HepG2 (cell line): Measurements from ENCODE around the gene CAMKV. TPM values are rescaled to one million over a fixed set of nuclear protein-coding genes. Genes with fewer than 3 reads are reported as not detected.
A peak's percentile ranks its signal among the peaks of the same experiment; 100 is the strongest.

Experiments
- ATAC-seq: fragments of 200-7000 bp; cut with Tn5 transposase; 3 replicates; pipeline ENCODE4 v1.9.1; 2020; ENCODE audit warnings: mild to moderate bottlenecking, moderate library complexity
- BruUV-seq: library from RNA; stranded (reverse); fragments of 400-500 nt; replicated peaks from 2 replicates; lab custom pipeline; 2021; lab: Mats Ljungman, UMichigan
- CTCF ChIA-PET: fragments of 300-600 bp; formaldehyde crosslinking; extraction: SDS; loops from one replicate; lab custom pipeline; 2021; ENCODE audit warnings: low total read pairs, inconsistent platforms, low intra/inter-chr PET ratio; lab: Yijun Ruan, JAX
- POLR2A ChIA-PET: fragments of 350-600 bp; sonication (Branson Sonifier 250); formaldehyde crosslinking; loops from one replicate; lab custom pipeline; 2020; ENCODE audit warnings: antibody characterized with exemption, inconsistent platforms; lab: Yijun Ruan, JAX
- DNase-seq: peaks from one replicate; pipeline ENCODE4 v3.0.0-alpha.2; 2015; ENCODE audit warnings: low spot score
- FAIRE-seq: peaks from 3 replicates; lab custom pipeline; 2011; peaks lifted over from hg19 to GRCh38; lab: Jason Lieb, UNC
- H2AFZ ChIP-seq: one replicate; pipeline ENCODE4 v1.6.1; 2011; ENCODE audit warnings: low read length, inconsistent platforms
- H3K27ac ChIP-seq: fragments of 300-600 bp; 3 replicates; pipeline ENCODE4 v1.8.0; 2011; ENCODE audit warnings: mixed run types, mild to moderate bottlenecking, mixed read lengths, low read length, inconsistent platforms; ENCODE audit not compliant: insufficient read depth; ENCODE audit errors: extremely low read length
- H3K27me3 ChIP-seq, 2 experiments: fragments of 200-600 bp in 1 of 2; 2 replicates in 1 of 2; 3 replicates in 1 of 2; pipeline versions ENCODE4 v1.6.0 to v1.8.0; 2011; ENCODE audit warnings: low read length in 2 of 2, mild to moderate bottlenecking in 2 of 2, moderate library complexity in 2 of 2, inconsistent platforms in 1 of 2; ENCODE audit not compliant: insufficient read depth in 2 of 2, control insufficient read depth in 1 of 2
- H3K36me3 ChIP-seq, 2 experiments: fragments of 200-600 bp in 1 of 2; replicated peaks in 1 of 2; 2 replicates in 1 of 2; 3 replicates in 1 of 2; pipeline versions ENCODE4 v1.5.1 to v1.8.0; 2011; ENCODE audit warnings: low read length in 2 of 2, inconsistent platforms in 1 of 2; ENCODE audit not compliant: insufficient read depth in 2 of 2, control insufficient read depth in 1 of 2
- H3K4me1 ChIP-seq: 2 replicates; pipeline ENCODE4 v1.5.1; 2012; ENCODE audit warnings: low read length, inconsistent platforms; ENCODE audit not compliant: insufficient read depth
- H3K4me2 ChIP-seq: 2 replicates; pipeline ENCODE4 v1.6.0; 2011; ENCODE audit warnings: low read depth, low read length, inconsistent platforms
- H3K4me3 ChIP-seq, 3 experiments: fragments of 200-600 bp in 1 of 3; sonication (generic), shearing (Covaris generic) in 1 of 3; replicated peaks in 1 of 3; 2 replicates each; pipeline ENCODE4 v1.5.1; 2011 to 2016; ENCODE audit warnings: low read length in 3 of 3, inconsistent platforms in 2 of 3, low read depth in 2 of 3, mild to moderate bottlenecking in 2 of 3, control low read depth in 1 of 3, mixed read lengths in 1 of 3; ENCODE audit not compliant: insufficient read depth in 1 of 3
- H3K79me2 ChIP-seq: one replicate; pipeline ENCODE4 v1.6.1; 2011; ENCODE audit warnings: low read length, inconsistent platforms; ENCODE audit not compliant: insufficient read depth
- H3K9ac ChIP-seq: 2 replicates; pipeline ENCODE4 v1.6.0; 2011; ENCODE audit warnings: mild to moderate bottlenecking, low read depth, low read length, inconsistent platforms; ENCODE audit not compliant: insufficient read depth
- H3K9me3 ChIP-seq: 2 replicates; pipeline ENCODE4 v1.5.1; 2012; ENCODE audit warnings: mild to moderate bottlenecking, low read length
- H4K20me1 ChIP-seq: 2 replicates; pipeline ENCODE4 v1.6.0; 2011; ENCODE audit warnings: inconsistent platforms, mild to moderate bottlenecking, low read length, moderate library complexity; ENCODE audit not compliant: insufficient read depth
- CHCHD3 ChIP-seq: sonication (generic); formaldehyde crosslinking; IDR thresholded peaks from 2 replicates; pipeline ENCODE4 v1.8.0; 2022; ENCODE audit warnings: mild to moderate bottlenecking, missing genetic modification reagents, moderate library complexity
- PPARG ChIP-seq: conservative IDR thresholded peaks from 2 replicates; pipeline ENCODE4 v1.6.1; 2016; ENCODE audit warnings: missing biosample characterization, missing genetic modification reagents
- REXO4 ChIP-seq: sonication (generic); formaldehyde crosslinking; IDR thresholded peaks from 2 replicates; pipeline ENCODE4 v1.8.0; 2022; ENCODE audit warnings: missing genetic modification reagents, mild to moderate bottlenecking, borderline replicate concordance
- SOX5 ChIP-seq: IDR thresholded peaks from 2 replicates; pipeline ENCODE4 v1.6.1; 2016; ENCODE audit warnings: borderline replicate concordance
- ZFP62 ChIP-seq: sonication (generic); formaldehyde crosslinking; IDR thresholded peaks from 2 replicates; pipeline ENCODE4 v1.4.0; 2020; ENCODE audit warnings: missing genetic modification reagents
- ZFP82 ChIP-seq: sonication (generic); formaldehyde crosslinking; IDR thresholded peaks from 2 replicates; pipeline ENCODE4 v1.5.1; 2020; ENCODE audit warnings: mild to moderate bottlenecking, missing genetic modification reagents, borderline replicate concordance
- ZFYVE20 ChIP-seq: sonication (generic); formaldehyde crosslinking; IDR thresholded peaks from 2 replicates; pipeline ENCODE4 v1.8.0; 2023; ENCODE audit warnings: low read depth, mild to moderate bottlenecking, moderate library complexity, missing genetic modification reagents, borderline replicate concordance
- ZMYM4 ChIP-seq: sonication (generic); formaldehyde crosslinking; IDR thresholded peaks from 2 replicates; pipeline ENCODE4 v1.8.1; 2023; ENCODE audit warnings: mild to moderate bottlenecking, missing genetic modification reagents
- ZNF337 ChIP-seq: sonication (generic); formaldehyde crosslinking; IDR thresholded peaks from 2 replicates; pipeline ENCODE4 v1.5.1; 2020; ENCODE audit warnings: missing genetic modification reagents, low read depth, mild to moderate bottlenecking, borderline replicate concordance
- ZNF33A ChIP-seq: sonication (generic); formaldehyde crosslinking; IDR thresholded peaks from 2 replicates; pipeline ENCODE4 v1.5.1; 2020; ENCODE audit warnings: missing genetic modification reagents, mild to moderate bottlenecking, moderate library complexity, borderline replicate concordance
- ZNF678 ChIP-seq: sonication (generic); formaldehyde crosslinking; IDR thresholded peaks from 2 replicates; pipeline ENCODE4 v1.4.0; 2020; ENCODE audit warnings: mild to moderate bottlenecking, missing genetic modification reagents
- ZNF749 ChIP-seq: sonication (generic); formaldehyde crosslinking; IDR thresholded peaks from 2 replicates; pipeline ENCODE4 v1.8.0; 2022; ENCODE audit warnings: mild to moderate bottlenecking, missing genetic modification reagents, moderate library complexity, borderline replicate concordance
- WGBS: methylation state at CpG from one replicate; pipeline ENCODE4 v1.1.6; 2017; ENCODE audit warnings: low lambda C conversion rate; 5-methylcytosine and 5-hydroxymethylcytosine counted together
- in situ Hi-C: cut with HindIII; loops from 2 replicates; pipeline ENCODE4 v1.10.0; 2017; ENCODE audit warnings: low pct_unique_long_range_greater_than_20kb; ENCODE audit not compliant: extremely low pct_ligation_motif_present
- intact Hi-C: fragments of 100-400 bp; cut with micrococcal nuclease; formaldehyde crosslinking; loops from one replicate; pipeline ENCODE4 v1.10.0; 2022; ENCODE audit not compliant: unreplicated experiment
- polyA plus RNA-seq, 8 experiments: library from polyadenylated mRNA; depleted of rRNA in 3 of 8; stranded (reverse) in 7 of 8; unstranded in 1 of 8; fragments of >200 nt; fragmentation: Illumina TruSeq in 4 of 8; extraction: Trizol in 4 of 8; gene quantifications; 2 replicates each; pipeline versions ENCODE4 v1.2.1 to v1.2.3, GENCODE V29; 2011 to 2016; ENCODE audit warnings: low read depth in 4 of 8, missing spikeins in 1 of 8, mixed read lengths in 1 of 8; ENCODE audit not compliant: insufficient read depth in 1 of 8
- total RNA-seq, 5 experiments: library from RNA; depleted of rRNA; stranded (reverse); fragments of >200 nt; fragmentation: Illumina TruSeq; extraction: Trizol; gene quantifications; 2 replicates each; pipeline ENCODE4 v1.2.3, GENCODE V29; 2016; ENCODE audit warnings: low read depth in 1 of 5
- TF ChIP-seq, protein P1 (sequence below): sonication (generic); formaldehyde crosslinking; IDR thresholded peaks from 2 replicates; pipeline ENCODE4 v1.4.0; 2020; ENCODE audit warnings: missing genetic modification reagents
- TF ChIP-seq, protein P2 (sequence below): sonication (generic); formaldehyde crosslinking; IDR thresholded peaks from 2 replicates; pipeline ENCODE4 v1.4.0; 2020; ENCODE audit warnings: mild to moderate bottlenecking, missing genetic modification reagents
- TF ChIP-seq, protein P3 (sequence below): sonication (generic); formaldehyde crosslinking; IDR thresholded peaks from 2 replicates; pipeline ENCODE4 v1.9.0; 2021; ENCODE audit warnings: missing genetic modification reagents, borderline replicate concordance

The CAMKV gene
- total and polyA plus RNA-seq, 2 of the 13 experiments (the other 11 are each of a cell fraction or from before 2014, with no cell fraction given), result 0.13 to 0.15 TPM

DNA sequence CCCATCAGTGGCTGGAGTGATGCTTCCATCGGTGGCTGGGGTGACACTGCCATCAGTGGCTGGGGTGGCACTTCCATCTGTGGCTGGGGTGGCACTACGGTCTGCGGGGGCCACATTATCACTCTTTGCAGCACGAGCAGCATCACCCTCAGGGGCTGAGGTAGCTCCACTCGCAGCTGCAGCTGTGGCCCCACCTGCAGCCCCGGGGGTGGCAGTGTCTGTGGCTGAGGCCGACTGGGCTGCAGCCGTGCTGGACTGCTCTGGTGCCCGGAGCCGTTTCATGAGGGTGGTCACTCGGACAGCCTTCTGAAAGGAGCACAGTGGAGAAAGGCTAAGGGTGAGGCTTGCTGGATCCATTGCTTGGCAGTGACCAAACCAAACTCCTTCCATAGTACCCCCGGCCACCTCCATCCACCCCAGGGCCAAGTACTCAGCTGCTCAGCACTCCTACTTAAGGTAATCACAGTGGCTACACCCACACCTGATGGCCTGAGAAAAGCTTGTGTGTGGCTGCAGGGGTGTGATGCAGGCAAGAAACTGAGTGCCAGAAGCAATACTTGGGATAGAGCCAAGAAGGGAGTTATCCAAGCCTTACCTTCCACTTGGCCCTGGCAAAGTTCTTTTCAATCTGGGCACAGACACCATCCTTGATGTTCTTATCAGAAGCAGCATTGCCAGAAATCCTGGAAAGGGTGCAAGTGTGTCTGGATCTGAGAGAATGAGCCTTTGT lies 10.0 kb downstream of the CAMKV start (continued):
- TF ChIP-seq, protein P1, sequence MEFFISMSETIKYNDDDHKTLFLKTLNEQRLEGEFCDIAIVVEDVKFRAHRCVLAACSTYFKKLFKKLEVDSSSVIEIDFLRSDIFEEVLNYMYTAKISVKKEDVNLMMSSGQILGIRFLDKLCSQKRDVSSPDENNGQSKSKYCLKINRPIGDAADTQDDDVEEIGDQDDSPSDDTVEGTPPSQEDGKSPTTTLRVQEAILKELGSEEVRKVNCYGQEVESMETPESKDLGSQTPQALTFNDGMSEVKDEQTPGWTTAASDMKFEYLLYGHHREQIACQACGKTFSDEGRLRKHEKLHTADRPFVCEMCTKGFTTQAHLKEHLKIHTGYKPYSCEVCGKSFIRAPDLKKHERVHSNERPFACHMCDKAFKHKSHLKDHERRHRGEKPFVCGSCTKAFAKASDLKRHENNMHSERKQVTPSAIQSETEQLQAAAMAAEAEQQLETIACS, result no peak
- TF ChIP-seq, protein P2, sequence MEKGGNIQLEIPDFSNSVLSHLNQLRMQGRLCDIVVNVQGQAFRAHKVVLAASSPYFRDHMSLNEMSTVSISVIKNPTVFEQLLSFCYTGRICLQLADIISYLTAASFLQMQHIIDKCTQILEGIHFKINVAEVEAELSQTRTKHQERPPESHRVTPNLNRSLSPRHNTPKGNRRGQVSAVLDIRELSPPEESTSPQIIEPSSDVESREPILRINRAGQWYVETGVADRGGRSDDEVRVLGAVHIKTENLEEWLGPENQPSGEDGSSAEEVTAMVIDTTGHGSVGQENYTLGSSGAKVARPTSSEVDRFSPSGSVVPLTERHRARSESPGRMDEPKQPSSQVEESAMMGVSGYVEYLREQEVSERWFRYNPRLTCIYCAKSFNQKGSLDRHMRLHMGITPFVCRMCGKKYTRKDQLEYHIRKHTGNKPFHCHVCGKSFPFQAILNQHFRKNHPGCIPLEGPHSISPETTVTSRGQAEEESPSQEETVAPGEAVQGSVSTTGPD, result no peak
- no peak for TF ChIP-seq ZFP82 (CRISPR knock-in tag)
- no peak for TF ChIP-seq ZNF678 (CRISPR knock-in tag)
- TF ChIP-seq ZMYM4 (CRISPR knock-in tag), result no peak

GRCh38 chr3:49856181-49857005 lies 13.3 kb downstream of the CAMKV start, which contains the start of gene TRAIP:
Gene TRAIP (minus strand): TSS chr3:49856564. CDS start chr3:49856453, 111 bp downstream.
- no peaks in the 10 kb centered on the region for H3K36me3 ChIP-seq
- H2AFZ ChIP-seq, result peak within 1 kb of the TSS; percentile 2
- H3K4me3 ChIP-seq, result peak within 1 kb of the TSS; percentile 81 to 98 (median 83)
- H3K9me3 ChIP-seq, result no peaks in the 10 kb centered on the region
- DNase-seq (peak; percentile 83), FAIRE-seq (peak; percentile 91), ATAC-seq (peak; percentile 95)
- H3K27me3 ChIP-seq, result peaks cover 2 to 10% of the 10 kb centered on the region in 2 experiments; a peak in 4 of 5 replicates
- H4K20me1 ChIP-seq, result no peaks in the 10 kb centered on the region
- H3K4me2 ChIP-seq, result peak within 1 kb of the TSS; percentile 81
- H3K9ac ChIP-seq, result peak within 1 kb of the TSS; percentile 70
- CTCF ChIA-PET, result no interaction called here
- peak within 1 kb of the TSS; percentile 28 for H3K27ac ChIP-seq
- WGBS, result 15% methylated on average over 7 of the region's 52 CpGs
- intact Hi-C loops (no loop called here), in situ Hi-C loops (no loop called here)
- peaks cover 12% of the 10 kb centered on the region for H3K79me2 ChIP-seq
- no TSS peak for BruUV-seq
- POLR2A ChIA-PET, result interaction anchor here (1.5 kb wide), 1 partner anchor 12 kb away, joined by 4 read pairs; no protein-coding TSS in a partner anchor
- peaks cover 45% of the 10 kb centered on the region for H3K4me1 ChIP-seq
- peak; percentile 54; the same call in 1 of the 2 replicates for TF ChIP-seq ZFYVE20 (CRISPR knock-in tag)
- peak; percentile 22; the same call in 1 of the 2 replicates for TF ChIP-seq SOX5 (CRISPR knock-in tag)
- TF ChIP-seq ZNF749 (CRISPR knock-in tag), result peak; percentile 89
- TF ChIP-seq ZNF337 (CRISPR knock-in tag), result no peak
- TF ChIP-seq, protein P3, sequence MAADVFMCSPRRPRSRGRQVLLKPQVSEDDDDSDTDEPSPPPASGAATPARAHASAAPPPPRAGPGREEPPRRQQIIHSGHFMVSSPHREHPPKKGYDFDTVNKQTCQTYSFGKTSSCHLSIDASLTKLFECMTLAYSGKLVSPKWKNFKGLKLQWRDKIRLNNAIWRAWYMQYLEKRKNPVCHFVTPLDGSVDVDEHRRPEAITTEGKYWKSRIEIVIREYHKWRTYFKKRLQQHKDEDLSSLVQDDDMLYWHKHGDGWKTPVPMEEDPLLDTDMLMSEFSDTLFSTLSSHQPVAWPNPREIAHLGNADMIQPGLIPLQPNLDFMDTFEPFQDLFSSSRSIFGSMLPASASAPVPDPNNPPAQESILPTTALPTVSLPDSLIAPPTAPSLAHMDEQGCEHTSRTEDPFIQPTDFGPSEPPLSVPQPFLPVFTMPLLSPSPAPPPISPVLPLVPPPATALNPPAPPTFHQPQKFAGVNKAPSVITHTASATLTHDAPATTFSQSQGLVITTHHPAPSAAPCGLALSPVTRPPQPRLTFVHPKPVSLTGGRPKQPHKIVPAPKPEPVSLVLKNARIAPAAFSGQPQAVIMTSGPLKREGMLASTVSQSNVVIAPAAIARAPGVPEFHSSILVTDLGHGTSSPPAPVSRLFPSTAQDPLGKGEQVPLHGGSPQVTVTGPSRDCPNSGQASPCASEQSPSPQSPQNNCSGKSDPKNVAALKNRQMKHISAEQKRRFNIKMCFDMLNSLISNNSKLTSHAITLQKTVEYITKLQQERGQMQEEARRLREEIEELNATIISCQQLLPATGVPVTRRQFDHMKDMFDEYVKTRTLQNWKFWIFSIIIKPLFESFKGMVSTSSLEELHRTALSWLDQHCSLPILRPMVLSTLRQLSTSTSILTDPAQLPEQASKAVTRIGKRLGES (CRISPR knock-in tag), result no peak
- no peak; the same call in 1 of the 2 replicates for TF ChIP-seq PPARG (CRISPR knock-in tag)
- no peak for TF ChIP-seq REXO4 (CRISPR knock-in tag)
- TF ChIP-seq CHCHD3 (CRISPR knock-in tag), result 0 out of 2 replicates have a peak, but pooled peaks have one; percentile 47
- no peak for TF ChIP-seq ZNF33A (CRISPR knock-in tag)
- TF ChIP-seq ZFP62 (CRISPR knock-in tag), result no peak
